ENCODE results near the gene INSL3.
"Not testable (repeated sequence)": the region's sequence is repeated elsewhere in the genome, so short reads cannot be mapped to it uniquely, and the experiment has no call there.

Gene INSL3

GRCh38 chr19:17812099-17812498 is 9.2 kb downstream of the INSL3 start:
- no peak for DNase-seq
- no peak for TF ChIP-seq POLR2A (IDR thresholded peaks at IDR 0.05; ENCODE audit: low read length)
- TF ChIP-seq GATA1 (IDR thresholded peaks at IDR 0.05; ENCODE audit: low read depth, low read length): no peak

- TF ChIP-seq GATA1 (IDR thresholded peaks at IDR 0.05; ENCODE audit: low read depth, low read length) (no peak), POLR2A (IDR thresholded peaks at IDR 0.05; ENCODE audit: low read length) (no peak)
- DNase-seq: no peak
These were observed 9.6 kb downstream of the INSL3 start for GRCh38 chr19:17811681-17812080.

GRCh38 chr19:17811103-17811502 is 10.2 kb downstream of the INSL3 start:
- TF ChIP-seq POLR2A (IDR thresholded peaks at IDR 0.05; ENCODE audit: low read length) (no peak), GATA1 (IDR thresholded peaks at IDR 0.05; ENCODE audit: low read depth, low read length) (no peak)
- no peak for DNase-seq

- DNase-seq: no peak
- TF ChIP-seq POLR2A (IDR thresholded peaks at IDR 0.05; ENCODE audit: low read length): no peak
- no peak for TF ChIP-seq GATA1 (IDR thresholded peaks at IDR 0.05; ENCODE audit: low read depth, low read length)
These were observed 13.5 kb downstream of the INSL3 start for GRCh38 chr19:17807731-17808316.

- DNase-seq: no peak
- TF ChIP-seq GATA1 (IDR thresholded peaks at IDR 0.05; ENCODE audit: low read depth, low read length) (no peak), POLR2A (IDR thresholded peaks at IDR 0.05; ENCODE audit: low read length) (no peak)
These were observed 14.4 kb downstream of the INSL3 start for GRCh38 chr19:17806945-17807344.

GRCh38 chr19:17805427-17805826 is 15.9 kb downstream of the INSL3 start:
- DNase-seq: no peak
- no peak for TF ChIP-seq GATA1 (IDR thresholded peaks at IDR 0.05; ENCODE audit: low read depth, low read length)
- TF ChIP-seq POLR2A (IDR thresholded peaks at IDR 0.05; ENCODE audit: low read length): no peak

GRCh38 chr19:17803264-17803896 is 17.9 kb downstream of the INSL3 start:
- DNase-seq: no peak
- TF ChIP-seq GATA1 (IDR thresholded peaks at IDR 0.05; ENCODE audit: low read depth, low read length): no peak
- TF ChIP-seq POLR2A (IDR thresholded peaks at IDR 0.05; ENCODE audit: low read length): no peak

GRCh38 chr19:17802137-17802858 is 19.0 kb downstream of the INSL3 start:
- TF ChIP-seq GATA1 (IDR thresholded peaks at IDR 0.05; ENCODE audit: low read depth, low read length): no peak
- TF ChIP-seq POLR2A (IDR thresholded peaks at IDR 0.05; ENCODE audit: low read length): no peak
- no peak for DNase-seq

- not testable (repeated sequence) for DNase-seq
These were observed 22.7 kb downstream of the INSL3 start for GRCh38 chr19:17798599-17798998.

GRCh38 chr19:17797424-17798201 is 23.7 kb downstream of the INSL3 start:
- TF ChIP-seq GATA1 (IDR thresholded peaks at IDR 0.05; ENCODE audit: low read depth, low read length): no peak
- TF ChIP-seq POLR2A (IDR thresholded peaks at IDR 0.05; ENCODE audit: low read length): no peak

GRCh38 chr19:17796838-17797423 is 24.4 kb downstream of the INSL3 start:
- TF ChIP-seq POLR2A (IDR thresholded peaks at IDR 0.05; ENCODE audit: low read length) (no peak), GATA1 (IDR thresholded peaks at IDR 0.05; ENCODE audit: low read depth, low read length) (no peak)
- no peak for DNase-seq

More at GRCh38 chr19:17797424-17798201, 23.7 kb downstream of the INSL3 start:
- DNase-seq: peak in 1 of 2 experiments; percentile 22

- no peak for TF ChIP-seq GATA1 (IDR thresholded peaks at IDR 0.05; ENCODE audit: low read depth, low read length)
- no peak for TF ChIP-seq POLR2A (IDR thresholded peaks at IDR 0.05; ENCODE audit: low read length)
- no peak for DNase-seq
These were observed 25.1 kb downstream of the INSL3 start for GRCh38 chr19:17796013-17796837.

GRCh38 chr19:17795495-17795856 is 25.8 kb downstream of the INSL3 start:
- no peak for DNase-seq
- no peak for TF ChIP-seq GATA1 (IDR thresholded peaks at IDR 0.05; ENCODE audit: low read depth, low read length)
- TF ChIP-seq POLR2A (IDR thresholded peaks at IDR 0.05; ENCODE audit: low read length): no peak
